ENCODE measurements around the gene CLCNKB.

DNA sequence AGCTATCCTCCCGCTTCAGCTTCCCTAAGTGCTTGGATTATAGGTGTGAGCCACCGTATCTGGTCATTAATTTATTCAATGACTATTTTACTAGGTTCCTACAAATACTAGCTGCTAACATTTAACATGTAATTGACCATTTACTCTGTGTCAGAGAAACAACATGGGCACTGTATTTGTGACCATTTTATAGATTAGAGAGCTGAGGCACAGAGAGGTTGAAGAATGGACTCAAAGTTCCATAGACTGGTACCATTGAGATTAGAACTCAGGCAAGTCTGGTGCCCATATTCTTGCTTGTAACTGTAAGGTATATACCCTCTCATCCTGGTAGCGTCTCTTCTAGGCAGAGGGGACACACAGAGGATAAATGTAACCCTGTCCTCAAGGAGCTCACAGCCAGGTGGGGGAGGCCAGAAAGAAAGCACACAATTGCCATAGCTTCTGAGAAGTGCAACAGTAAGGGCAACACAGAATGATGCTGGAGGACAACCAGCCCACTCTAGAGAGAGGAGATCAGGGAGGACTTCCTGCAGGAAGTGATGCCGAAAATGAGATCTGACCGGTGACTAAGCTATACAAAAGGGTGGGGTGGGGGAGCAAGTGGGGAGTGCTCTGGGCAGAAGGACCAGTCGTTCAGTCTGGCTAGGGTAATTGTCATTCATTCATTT is 35.8 kb upstream of the CLCNKB start:
- TF ChIP-seq, protein P1, sequence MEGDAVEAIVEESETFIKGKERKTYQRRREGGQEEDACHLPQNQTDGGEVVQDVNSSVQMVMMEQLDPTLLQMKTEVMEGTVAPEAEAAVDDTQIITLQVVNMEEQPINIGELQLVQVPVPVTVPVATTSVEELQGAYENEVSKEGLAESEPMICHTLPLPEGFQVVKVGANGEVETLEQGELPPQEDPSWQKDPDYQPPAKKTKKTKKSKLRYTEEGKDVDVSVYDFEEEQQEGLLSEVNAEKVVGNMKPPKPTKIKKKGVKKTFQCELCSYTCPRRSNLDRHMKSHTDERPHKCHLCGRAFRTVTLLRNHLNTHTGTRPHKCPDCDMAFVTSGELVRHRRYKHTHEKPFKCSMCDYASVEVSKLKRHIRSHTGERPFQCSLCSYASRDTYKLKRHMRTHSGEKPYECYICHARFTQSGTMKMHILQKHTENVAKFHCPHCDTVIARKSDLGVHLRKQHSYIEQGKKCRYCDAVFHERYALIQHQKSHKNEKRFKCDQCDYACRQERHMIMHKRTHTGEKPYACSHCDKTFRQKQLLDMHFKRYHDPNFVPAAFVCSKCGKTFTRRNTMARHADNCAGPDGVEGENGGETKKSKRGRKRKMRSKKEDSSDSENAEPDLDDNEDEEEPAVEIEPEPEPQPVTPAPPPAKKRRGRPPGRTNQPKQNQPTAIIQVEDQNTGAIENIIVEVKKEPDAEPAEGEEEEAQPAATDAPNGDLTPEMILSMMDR (conservative IDR thresholded peaks at IDR 0.05; ENCODE audit: low read depth, low read length) = no peak
- TF ChIP-seq EZH2phosphoT487 (IDR thresholded peaks at IDR 0.05; ENCODE audit: borderline replicate concordance, low read length) (no peak), EZH2 (IDR thresholded peaks at IDR 0.05; ENCODE audit: low read length, unreplicated experiment) (no peak)
